GM12874 (cell line): ENCODE results near the gene FREY1.

Source experiments
- CTCF ChIP-seq: IDR thresholded peaks from 2 replicates; pipeline ENCODE4 v1.5.1; 2011; ENCODE audit warnings: low read depth, mild to moderate bottlenecking, control low read depth, low read length, moderate library complexity; ENCODE audit not compliant: insufficient read depth

The FREY1 gene

GRCh38 chr11:45906965-45907611, at the start of gene FREY1:
FREY1 (minus strand) TSS chr11:45907271; CDS start chr11:45907245, 26 bp downstream.
- no peak for TF ChIP-seq CTCF

- no peak for TF ChIP-seq CTCF
Observed at GRCh38 chr11:45949992-45950407, 42.9 kb upstream of the FREY1 start.

- no peak for TF ChIP-seq CTCF
Observed at GRCh38 chr11:45948356-45948755, 41.3 kb upstream of the FREY1 start.

- TF ChIP-seq CTCF, result no peak
Observed at GRCh38 chr11:45947885-45948284, 40.8 kb upstream of the FREY1 start.

- no peak for TF ChIP-seq CTCF
Observed at GRCh38 chr11:45945397-45945999, 38.4 kb upstream of the FREY1 start.

- no peak for TF ChIP-seq CTCF
Observed at GRCh38 chr11:45942381-45942780, 35.3 kb upstream of the FREY1 start.

GRCh38 chr11:45941285-45941684, 34.2 kb upstream of the FREY1 start:
- TF ChIP-seq CTCF, result no peak
